PC-3 (cell line): ENCODE measurements around the gene DNAH7. TPM values are rescaled to one million over a fixed set of nuclear protein-coding genes. Genes with fewer than 3 reads are reported as not detected.

Experiments used
- ATAC-seq: fragments of 200-7000 bp; cut with Tn5 transposase; 2 replicates; pipeline ENCODE4 v1.9.1; 2020; ENCODE audit warnings: mild to moderate bottlenecking, moderate library complexity
- BruUV-seq: library from RNA; stranded (reverse); fragments of 400-500 nt; replicated peaks from 2 replicates; lab custom pipeline; 2021; lab: Mats Ljungman, UMichigan
- CTCF ChIA-PET: fragments of 300-600 bp; sonication (Branson Sonifier 250); formaldehyde crosslinking; loops from one replicate; lab custom pipeline; 2022; ENCODE audit warnings: antibody characterized with exemption; lab: Charles Lee
- POLR2A ChIA-PET: fragments of 300-600 bp; sonication (Branson Sonifier 250); formaldehyde crosslinking; loops from one replicate; lab custom pipeline; 2022; ENCODE audit warnings: antibody characterized with exemption; ENCODE audit not compliant: unreplicated experiment; lab: Charles Lee
- DNase-seq: peaks from one replicate; pipeline ENCODE4 v3.0.0-alpha.2; 2015
- H2AFZ ChIP-seq: fragments of 300-600 bp; sonication (generic); 2 replicates; pipeline ENCODE4 v1.6.0; 2016; ENCODE audit warnings: antibody characterized with exemption, low read length
- H3F3A ChIP-seq: fragments of 300-600 bp; sonication (generic); one replicate; pipeline ENCODE4 v1.6.0; 2017; ENCODE audit warnings: antibody characterized with exemption, low read length, control low read depth, mild to moderate bottlenecking; ENCODE audit not compliant: unreplicated experiment
- H3K27ac ChIP-seq: fragments of 300-600 bp; sonication (generic); 2 replicates; pipeline ENCODE4 v1.5.1; 2016; ENCODE audit warnings: mild to moderate bottlenecking, low read length
- H3K27me3 ChIP-seq: fragments of 300-600 bp; sonication (generic); 2 replicates; pipeline ENCODE4 v1.6.1; 2016; ENCODE audit warnings: low read length, mixed read lengths
- H3K36me3 ChIP-seq: fragments of 300-600 bp; sonication (generic); 2 replicates; pipeline ENCODE4 v1.6.1; 2016; ENCODE audit warnings: low read depth, mixed run types, low read length, mixed read lengths
- H3K4me1 ChIP-seq: fragments of 300-600 bp; sonication (generic); 2 replicates; pipeline ENCODE4 v1.5.1; 2016; ENCODE audit warnings: low read length; ENCODE audit not compliant: insufficient read depth
- H3K4me2 ChIP-seq: fragments of 300-600 bp; sonication (generic); 2 replicates; pipeline ENCODE4 v1.6.0; 2016; ENCODE audit warnings: low read length
- H3K4me3 ChIP-seq: fragments of 300-600 bp; sonication (generic); 2 replicates; pipeline ENCODE4 v1.5.1; 2016; ENCODE audit warnings: mild to moderate bottlenecking, low read length, mixed read lengths
- H3K79me2 ChIP-seq: fragments of 300-600 bp; sonication (generic); 2 replicates; pipeline ENCODE4 v1.6.1; 2017; ENCODE audit warnings: low read length, mixed read lengths
- H3K9ac ChIP-seq: fragments of 300-600 bp; sonication (generic); 2 replicates; pipeline ENCODE4 v1.6.0; 2016; ENCODE audit warnings: mild to moderate bottlenecking, low read length
- H3K9me2 ChIP-seq: fragments of 300-600 bp; sonication (generic); replicated peaks from 2 replicates; pipeline ENCODE4 v1.6.1; 2016; ENCODE audit warnings: mixed run types, low read length, mixed read lengths
- H3K9me3 ChIP-seq: fragments of 300-600 bp; sonication (generic); 2 replicates; pipeline ENCODE4 v1.6.1; 2016; ENCODE audit warnings: low read length, mixed read lengths
- H4K20me1 ChIP-seq: fragments of 300-600 bp; sonication (generic); 2 replicates; pipeline ENCODE4 v1.6.1; 2016; ENCODE audit warnings: low read length, mixed read lengths
- CTCF ChIP-seq: fragments of 300-600 bp; sonication (generic); conservative IDR thresholded peaks from 2 replicates; pipeline ENCODE4 v1.5.1; 2017; ENCODE audit warnings: antibody characterized with exemption, low read depth, mild to moderate bottlenecking, low read length
- EZH2 ChIP-seq: fragments of 300-600 bp; sonication (generic); IDR thresholded peaks from one replicate; pipeline ENCODE4 v1.6.1; 2017; ENCODE audit warnings: antibody characterized with exemption, mild to moderate bottlenecking, low read length; ENCODE audit not compliant: unreplicated experiment
- EZH2phosphoT487 ChIP-seq: fragments of 300-600 bp; sonication (generic); IDR thresholded peaks from 2 replicates; pipeline ENCODE4 v1.6.1; 2018; ENCODE audit warnings: mild to moderate bottlenecking, antibody characterized with exemption, low read length, borderline replicate concordance
- intact Hi-C: fragments of 100-400 bp; cut with micrococcal nuclease; formaldehyde crosslinking; loops from 2 replicates; pipeline ENCODE4 v1.9.0; 2023
- total RNA-seq: library from RNA; depleted of rRNA; stranded (reverse); fragments of >200 nt; gene quantifications from 2 replicates; pipeline ENCODE4 v1.2.3, GENCODE V29; 2014

DNAH7 gene
- total RNA-seq, 1 experiment from 2014 or later, result 1.9 TPM

- H3F3A ChIP-seq, result no peaks in the 10 kb centered on the region
- no peaks in the 10 kb centered on the region for H3K27me3 ChIP-seq
- H3K9me2 ChIP-seq, result no peaks in the 10 kb centered on the region
- intact Hi-C loops, result no loop called here
- H4K20me1 ChIP-seq, result no peaks in the 10 kb centered on the region
- H3K27ac ChIP-seq, result no peak overlapping the region
- CTCF ChIA-PET, result no interaction called here
- no peak overlapping the region for H2AFZ ChIP-seq
- H3K79me2 ChIP-seq, result no peaks in the 10 kb centered on the region
- ATAC-seq, result no peak
- POLR2A ChIA-PET, result no interaction called here
- no peaks in the 10 kb centered on the region for H3K36me3 ChIP-seq
- no peaks in the 10 kb centered on the region for H3K4me1 ChIP-seq
- H3K4me2 ChIP-seq, result no peak overlapping the region
- no peak overlapping the region for H3K4me3 ChIP-seq
- BruUV-seq, result no TSS peak
- no peak for TF ChIP-seq EZH2phosphoT487
- no peak overlapping the region for H3K9ac ChIP-seq
- H3K9me3 ChIP-seq, result no peaks in the 10 kb centered on the region
- DNase-seq, result no peak
Measured at GRCh38 chr2:195985741-195986140, 82.9 kb downstream of the DNAH7 start.

GRCh38 chr2:195984923-195985726 lies 83.5 kb downstream of the DNAH7 start:
- TF ChIP-seq EZH2 (no peak), EZH2phosphoT487 (no peak), CTCF (no peak)
- Histone ChIP-seq H3F3A (no peaks in the 10 kb centered on the region), H3K27me3 (no peaks in the 10 kb centered on the region), H2AFZ (no peak overlapping the region), H3K9me2 (no peaks in the 10 kb centered on the region), H3K4me2 (no peak overlapping the region), H3K4me3 (no peak overlapping the region), H3K27ac (no peak overlapping the region), H3K4me1 (no peaks in the 10 kb centered on the region), H3K9ac (no peak overlapping the region), H3K36me3 (no peaks in the 10 kb centered on the region), H3K79me2 (no peaks in the 10 kb centered on the region), H3K9me3 (no peaks in the 10 kb centered on the region), H4K20me1 (no peaks in the 10 kb centered on the region)
- intact Hi-C loops, result no loop called here
- BruUV-seq, result no TSS peak
- POLR2A ChIA-PET, result no interaction called here
- peak; percentile 4 for DNase-seq
- 0 out of 2 replicates have a peak, but pooled peaks have one; percentile 24 for ATAC-seq
- CTCF ChIA-PET, result no interaction called here

- DNase-seq, result no peak
- no peaks in the 10 kb centered on the region; the same call in 1 of the 2 replicates for H3K27me3 ChIP-seq
- ChIA-PET CTCF (no interaction called here), POLR2A (no interaction called here)
- no peaks in the 10 kb centered on the region for H3F3A ChIP-seq
- H3K9me2 ChIP-seq, result no peaks in the 10 kb centered on the region
- H3K9ac ChIP-seq, result no peak overlapping the region
- no peak for ATAC-seq
- H3K79me2 ChIP-seq, result no peaks in the 10 kb centered on the region
- no peak overlapping the region for H3K4me3 ChIP-seq
- TF ChIP-seq EZH2 (no peak), CTCF (no peak), EZH2phosphoT487 (no peak)
- no peak overlapping the region for H3K4me2 ChIP-seq
- H3K4me1 ChIP-seq, result no peaks in the 10 kb centered on the region
- no peak overlapping the region for H3K27ac ChIP-seq
- intact Hi-C loops, result no loop called here
- no TSS peak for BruUV-seq
- H3K9me3 ChIP-seq, result no peaks in the 10 kb centered on the region
- H3K36me3 ChIP-seq, result no peaks in the 10 kb centered on the region
- H2AFZ ChIP-seq, result no peak overlapping the region
- H4K20me1 ChIP-seq, result no peaks in the 10 kb centered on the region
Measured at GRCh38 chr2:195967336-195967735, 101.3 kb downstream of the DNAH7 start.
